HEK293 (cell line): ENCODE data around the gene GALNT1.

Experiments used
- CTCF ChIA-PET: fragments of 350-600 bp; formaldehyde crosslinking; extraction: SDS; loops from one replicate; lab custom pipeline; 2021; ENCODE audit warnings: antibody characterized with exemption; lab: Yijun Ruan, JAX
- POLR2A ChIA-PET: fragments of 300-600 bp; formaldehyde crosslinking; extraction: SDS; loops from one replicate; lab custom pipeline; 2020; ENCODE audit warnings: antibody characterized with exemption, inconsistent platforms; lab: Yijun Ruan, JAX
- H3K27ac ChIP-seq: fragments of 200-500 bp; sonication (Bioruptor generic); 2 replicates; pipeline ENCODE4 v1.5.1; 2014; ENCODE audit warnings: low read depth, low read length, control low read depth, inconsistent platforms; ENCODE audit errors: extremely low read depth
- H3K36me3 ChIP-seq, 2 experiments: fragments of 200-500 bp in 1 of 2; sonication (Bioruptor generic) in 1 of 2; 1 replicate in 1 of 2; 2 replicates in 1 of 2; pipeline ENCODE4 v1.5.1; 2014 to 2017; ENCODE audit warnings: inconsistent platforms in 2 of 2, low read length in 2 of 2; ENCODE audit not compliant: control insufficient read depth in 2 of 2, insufficient read depth in 1 of 2
- H3K4me1 ChIP-seq: fragments of 200-500 bp; sonication (Bioruptor generic); 2 replicates; pipeline ENCODE4 v1.5.1; 2014; ENCODE audit warnings: mild to moderate bottlenecking, low read length, inconsistent platforms; ENCODE audit not compliant: control insufficient read depth, insufficient read depth
- H3K4me3 ChIP-seq: 2 replicates; pipeline ENCODE4 v1.5.1; 2011; ENCODE audit warnings: low read depth, mild to moderate bottlenecking, control low read depth, low read length, moderate library complexity
- H3K9me3 ChIP-seq: fragments of 200-500 bp; sonication (Bioruptor generic); 2 replicates; pipeline ENCODE4 v1.5.1; 2014; ENCODE audit warnings: low read depth, low read length, inconsistent platforms; ENCODE audit not compliant: control insufficient read depth, insufficient read depth
- AEBP2 ChIP-seq: fragments of 450-650 bp; formaldehyde crosslinking; IDR thresholded peaks from 2 replicates; pipeline ENCODE4 v1.5.1; 2016; ENCODE audit warnings: missing biosample characterization, missing genetic modification characterization, borderline replicate concordance
- GLI4 ChIP-seq: fragments of 450-650 bp; formaldehyde crosslinking; IDR thresholded peaks from 2 replicates; pipeline ENCODE4 v1.5.1; 2016; ENCODE audit warnings: missing biosample characterization, missing genetic modification characterization
- HOXC10 ChIP-seq: sonication (generic); formaldehyde crosslinking; IDR thresholded peaks from 2 replicates; pipeline ENCODE4 v1.8.1; 2023; ENCODE audit warnings: mild to moderate bottlenecking, missing genetic modification reagents
- INSM2 ChIP-seq: fragments of 450-650 bp; formaldehyde crosslinking; IDR thresholded peaks from 2 replicates; pipeline ENCODE4 v1.5.1; 2016; ENCODE audit warnings: missing biosample characterization, missing genetic modification characterization
- OVOL3 ChIP-seq: fragments of 450-650 bp; formaldehyde crosslinking; IDR thresholded peaks from 2 replicates; pipeline ENCODE4 v1.5.1; 2016; ENCODE audit warnings: missing biosample characterization, missing genetic modification characterization
- SP7 ChIP-seq: fragments of 450-650 bp; formaldehyde crosslinking; IDR thresholded peaks from 2 replicates; pipeline ENCODE4 v1.5.1; 2016; ENCODE audit warnings: missing biosample characterization, missing genetic modification characterization
- ZBTB21 ChIP-seq: fragments of 450-650 bp; formaldehyde crosslinking; IDR thresholded peaks from 2 replicates; pipeline ENCODE4 v1.5.1; 2017; ENCODE audit warnings: missing biosample characterization, missing genetic modification characterization
- ZFP37 ChIP-seq: fragments of 450-650 bp; formaldehyde crosslinking; IDR thresholded peaks from 2 replicates; pipeline ENCODE4 v1.5.1; 2016; ENCODE audit warnings: missing biosample characterization, missing genetic modification characterization
- ZFP41 ChIP-seq: fragments of 450-650 bp; formaldehyde crosslinking; IDR thresholded peaks from 2 replicates; pipeline ENCODE4 v1.5.1; 2016; ENCODE audit warnings: missing biosample characterization, missing genetic modification characterization, borderline replicate concordance
- ZFP69B ChIP-seq: fragments of 450-650 bp; formaldehyde crosslinking; IDR thresholded peaks from 2 replicates; pipeline ENCODE4 v1.5.1; 2016; ENCODE audit warnings: missing biosample characterization, missing genetic modification characterization
- ZNF10 ChIP-seq: fragments of 450-650 bp; formaldehyde crosslinking; IDR thresholded peaks from 2 replicates; pipeline ENCODE4 v1.5.1; 2017; ENCODE audit warnings: missing biosample characterization, missing genetic modification characterization
- ZNF133 ChIP-seq: fragments of 450-650 bp; formaldehyde crosslinking; IDR thresholded peaks from 2 replicates; pipeline ENCODE4 v1.5.1; 2016; ENCODE audit warnings: missing biosample characterization, missing genetic modification characterization
- ZNF211 ChIP-seq: fragments of 450-650 bp; formaldehyde crosslinking; IDR thresholded peaks from 2 replicates; pipeline ENCODE4 v1.5.1; 2016; ENCODE audit warnings: low read depth, missing biosample characterization, missing genetic modification characterization
- ZNF214 ChIP-seq: fragments of 450-650 bp; formaldehyde crosslinking; IDR thresholded peaks from 2 replicates; pipeline ENCODE4 v1.5.1; 2017; ENCODE audit warnings: missing biosample characterization, mild to moderate bottlenecking, missing genetic modification characterization, borderline replicate concordance
- ZNF223 ChIP-seq: fragments of 450-650 bp; formaldehyde crosslinking; IDR thresholded peaks from 2 replicates; pipeline ENCODE4 v1.5.1; 2016; ENCODE audit warnings: missing biosample characterization, missing genetic modification characterization
- ZNF292 ChIP-seq: fragments of 450-650 bp; formaldehyde crosslinking; IDR thresholded peaks from 2 replicates; pipeline ENCODE4 v1.5.1; 2016; ENCODE audit warnings: low read depth, missing biosample characterization, missing genetic modification characterization, borderline replicate concordance
- ZNF311 ChIP-seq: fragments of 450-650 bp; formaldehyde crosslinking; IDR thresholded peaks from 2 replicates; pipeline ENCODE4 v1.5.1; 2017; ENCODE audit warnings: missing biosample characterization, missing genetic modification characterization, borderline replicate concordance
- ZNF37A ChIP-seq: fragments of 450-650 bp; IDR thresholded peaks from 2 replicates; pipeline ENCODE4 v1.5.1; 2018; ENCODE audit warnings: missing biosample characterization, missing genetic modification characterization
- ZNF398 ChIP-seq: fragments of 450-650 bp; formaldehyde crosslinking; IDR thresholded peaks from 2 replicates; pipeline ENCODE4 v1.5.1; 2017; ENCODE audit warnings: missing biosample characterization, missing genetic modification characterization
- ZNF423 ChIP-seq: fragments of 450-650 bp; formaldehyde crosslinking; IDR thresholded peaks from 2 replicates; pipeline ENCODE4 v1.5.1; 2016; ENCODE audit warnings: missing biosample characterization, missing genetic modification characterization
- ZNF473 ChIP-seq: fragments of 450-650 bp; formaldehyde crosslinking; IDR thresholded peaks from 2 replicates; pipeline ENCODE4 v1.5.1; 2017; ENCODE audit warnings: missing biosample characterization, missing genetic modification characterization
- ZNF48 ChIP-seq: fragments of 450-650 bp; formaldehyde crosslinking; IDR thresholded peaks from 2 replicates; pipeline ENCODE4 v1.5.1; 2016; ENCODE audit warnings: missing biosample characterization, missing genetic modification characterization
- ZNF521 ChIP-seq: fragments of 450-650 bp; formaldehyde crosslinking; IDR thresholded peaks from 2 replicates; pipeline ENCODE4 v1.5.1; 2017; ENCODE audit warnings: missing biosample characterization, mild to moderate bottlenecking, missing genetic modification characterization
- ZNF558 ChIP-seq: fragments of 450-650 bp; formaldehyde crosslinking; IDR thresholded peaks from 2 replicates; pipeline ENCODE4 v1.5.1; 2016; ENCODE audit warnings: missing biosample characterization, missing genetic modification characterization
- ZNF585B ChIP-seq: fragments of 450-650 bp; formaldehyde crosslinking; IDR thresholded peaks from 2 replicates; pipeline ENCODE4 v1.5.1; 2016; ENCODE audit warnings: missing biosample characterization, missing genetic modification characterization
- ZNF610 ChIP-seq: fragments of 450-650 bp; formaldehyde crosslinking; IDR thresholded peaks from 2 replicates; pipeline ENCODE4 v1.5.1; 2016; ENCODE audit warnings: missing biosample characterization, missing genetic modification characterization, borderline replicate concordance
- ZNF626 ChIP-seq: fragments of 450-650 bp; sonication (Bioruptor Pico); formaldehyde crosslinking; IDR thresholded peaks from 2 replicates; pipeline ENCODE4 v1.5.1; 2018; ENCODE audit warnings: missing biosample characterization, missing genetic modification characterization, inconsistent platforms
- ZNF701 ChIP-seq: fragments of 450-650 bp; formaldehyde crosslinking; IDR thresholded peaks from 2 replicates; pipeline ENCODE4 v1.5.1; 2016; ENCODE audit warnings: missing biosample characterization, missing genetic modification characterization
- ZNF785 ChIP-seq: fragments of 450-650 bp; formaldehyde crosslinking; IDR thresholded peaks from 2 replicates; pipeline ENCODE4 v1.5.1; 2016; ENCODE audit warnings: missing biosample characterization, missing genetic modification characterization
- ZNF843 ChIP-seq: fragments of 450-650 bp; formaldehyde crosslinking; IDR thresholded peaks from 2 replicates; pipeline ENCODE4 v1.5.1; 2016; ENCODE audit warnings: missing biosample characterization, missing genetic modification characterization
- ZSCAN16 ChIP-seq: fragments of 450-650 bp; formaldehyde crosslinking; IDR thresholded peaks from 2 replicates; pipeline ENCODE4 v1.5.1; 2016; ENCODE audit warnings: missing biosample characterization, missing genetic modification characterization
- ZSCAN30 ChIP-seq: fragments of 450-650 bp; IDR thresholded peaks from 2 replicates; pipeline ENCODE4 v1.5.1; 2018; ENCODE audit warnings: missing biosample characterization, mild to moderate bottlenecking, missing genetic modification characterization, moderate library complexity
- TF ChIP-seq, protein P1 (sequence below): fragments of 450-650 bp; formaldehyde crosslinking; IDR thresholded peaks from 2 replicates; pipeline ENCODE4 v1.5.1; 2016; ENCODE audit warnings: missing biosample characterization, missing genetic modification characterization

GALNT1 gene

DNA sequence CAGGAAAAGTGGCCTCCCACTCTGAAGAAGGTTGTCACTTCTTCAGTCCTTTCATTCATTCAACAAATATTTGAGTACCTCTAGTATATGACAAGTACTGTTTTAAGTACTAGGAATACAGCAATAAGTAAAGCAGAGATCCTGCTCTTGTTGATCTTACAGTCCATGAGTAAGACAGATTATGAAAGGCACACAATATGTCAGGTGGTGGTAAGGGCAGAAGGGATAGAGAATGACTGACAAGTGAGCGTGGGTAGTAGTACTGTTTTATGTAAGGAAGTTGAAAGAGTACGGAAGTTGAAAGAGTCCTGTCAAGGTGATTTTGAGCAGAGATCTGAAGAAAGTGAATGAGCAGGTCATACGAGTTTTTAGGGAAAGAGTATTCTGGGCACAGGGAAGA, 111.3 kb downstream of the GALNT1 start (continued):
- TF ChIP-seq ZNF398 (tag by site-specific recombination) (no peak), ZNF585B (no peak), GLI4 (tag by site-specific recombination) (no peak)

DNA sequence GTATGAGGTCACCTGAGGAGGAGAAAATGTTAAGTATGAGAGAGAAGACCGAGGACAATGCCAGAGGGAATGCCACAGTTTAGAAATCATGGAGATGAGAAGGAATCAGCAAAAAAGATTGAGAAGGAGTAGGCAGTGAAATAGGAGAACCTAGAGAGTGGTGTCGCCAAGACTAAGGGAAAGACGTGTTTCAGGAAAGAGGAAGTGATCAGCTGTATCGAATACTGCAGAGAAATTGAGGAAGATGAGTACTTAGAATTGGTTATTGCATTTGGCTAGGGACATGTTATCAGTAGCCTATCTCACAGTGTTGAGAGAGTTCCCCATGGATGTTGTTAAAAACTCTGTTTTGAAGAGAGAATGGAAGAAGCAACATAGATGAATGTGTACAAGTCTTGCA, 112.3 kb downstream of the GALNT1 start:
- ChIA-PET POLR2A (no interaction called here), CTCF (no interaction called here)
- peaks cover 0 to 46% of the 10 kb centered on the region in 2 experiments; a peak in 1 of 3 replicates for H3K36me3 ChIP-seq
- H3K9me3 ChIP-seq = no peaks in the 10 kb centered on the region
- no peak overlapping the region for H3K27ac ChIP-seq
- TF ChIP-seq ZNF626 (tag by site-specific recombination) (no peak), ZNF211 (tag by site-specific recombination) (no peak), ZNF214 (tag by site-specific recombination) (no peak), ZNF423 (tag by site-specific recombination) (no peak), OVOL3 (tag by site-specific recombination) (no peak), ZNF701 (tag by site-specific recombination) (no peak), ZNF610 (no peak), ZNF223 (no peak), ZNF785 (tag by site-specific recombination) (no peak), ZNF311 (tag by site-specific recombination) (no peak), ZNF473 (no peak), SP7 (tag by site-specific recombination) (no peak), INSM2 (tag by site-specific recombination) (no peak), ZSCAN16 (tag by site-specific recombination) (no peak), HOXC10 (CRISPR knock-in tag) (no peak), ZNF133 (no peak), ZNF843 (tag by site-specific recombination) (no peak), ZSCAN30 (tag by site-specific recombination) (no peak)
- TF ChIP-seq, protein P1, sequence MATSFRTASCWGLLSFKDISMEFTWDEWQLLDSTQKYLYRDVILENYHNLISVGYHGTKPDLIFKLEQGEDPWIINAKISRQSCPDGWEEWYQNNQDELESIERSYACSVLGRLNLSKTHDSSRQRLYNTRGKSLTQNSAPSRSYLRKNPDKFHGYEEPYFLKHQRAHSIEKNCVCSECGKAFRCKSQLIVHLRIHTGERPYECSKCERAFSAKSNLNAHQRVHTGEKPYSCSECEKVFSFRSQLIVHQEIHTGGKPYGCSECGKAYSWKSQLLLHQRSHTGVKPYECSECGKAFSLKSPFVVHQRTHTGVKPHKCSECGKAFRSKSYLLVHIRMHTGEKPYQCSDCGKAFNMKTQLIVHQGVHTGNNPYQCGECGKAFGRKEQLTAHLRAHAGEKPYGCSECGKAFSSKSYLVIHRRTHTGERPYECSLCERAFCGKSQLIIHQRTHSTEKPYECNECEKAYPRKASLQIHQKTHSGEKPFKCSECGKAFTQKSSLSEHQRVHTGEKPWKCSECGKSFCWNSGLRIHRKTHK (tag by site-specific recombination) = no peak
- no peak overlapping the region for H3K4me3 ChIP-seq
- H3K4me1 ChIP-seq = no peaks in the 10 kb centered on the region

DNA sequence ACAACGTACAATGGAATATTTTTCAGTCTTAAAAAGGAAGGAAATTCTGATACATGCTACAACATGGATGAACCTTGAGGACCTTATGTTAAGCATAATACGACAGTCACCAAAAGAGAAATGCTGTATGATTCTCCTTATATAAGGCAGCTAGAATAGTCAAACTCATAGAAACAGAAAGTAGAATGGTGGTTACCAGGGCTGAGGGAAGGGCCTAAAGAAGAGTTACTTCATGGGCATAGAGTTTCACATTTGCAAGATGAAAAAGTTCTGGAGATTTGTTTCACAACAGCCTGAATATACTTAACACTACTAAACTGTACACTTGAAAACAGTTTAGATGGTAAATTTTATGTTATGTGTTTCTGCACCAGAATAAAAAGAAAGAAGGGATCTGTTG, 113.3 kb downstream of the GALNT1 start:
- H3K4me1 ChIP-seq = no peaks in the 10 kb centered on the region
- no peak overlapping the region for H3K4me3 ChIP-seq
- ChIA-PET POLR2A (no interaction called here), CTCF (no interaction called here)
- H3K27ac ChIP-seq = no peak overlapping the region
- TF ChIP-seq ZNF10 = no peak
- TF ChIP-seq ZNF48 (tag by site-specific recombination) = no peak
- TF ChIP-seq ZFP37 (tag by site-specific recombination) = no peak
- TF ChIP-seq ZFP41 (tag by site-specific recombination) = no peak
- no peak for TF ChIP-seq AEBP2
- no peak for TF ChIP-seq ZBTB21
- TF ChIP-seq ZNF37A (tag by site-specific recombination) = no peak
- TF ChIP-seq ZNF521 = no peak
- TF ChIP-seq ZFP69B (tag by site-specific recombination) = no peak
- TF ChIP-seq ZNF558 (tag by site-specific recombination) = no peak
- no peak for TF ChIP-seq ZNF292 (tag by site-specific recombination)
- no peaks in the 10 kb centered on the region for H3K9me3 ChIP-seq
- H3K36me3 ChIP-seq = peaks cover 0 to 47% of the 10 kb centered on the region in 2 experiments; a peak in 1 of 3 replicates
